Right forelimb (tissue), 1 donor: ENCODE results near the gene ATP5F1D.
"Not testable (repeated sequence)": the region's sequence is repeated elsewhere in the genome, so short reads cannot be mapped to it uniquely, and the experiment has no call there.

Experiments
- DNase-seq: peaks from one replicate; pipeline ENCODE4 v3.0.0-alpha.2; 2018

ATP5F1D gene

DNA sequence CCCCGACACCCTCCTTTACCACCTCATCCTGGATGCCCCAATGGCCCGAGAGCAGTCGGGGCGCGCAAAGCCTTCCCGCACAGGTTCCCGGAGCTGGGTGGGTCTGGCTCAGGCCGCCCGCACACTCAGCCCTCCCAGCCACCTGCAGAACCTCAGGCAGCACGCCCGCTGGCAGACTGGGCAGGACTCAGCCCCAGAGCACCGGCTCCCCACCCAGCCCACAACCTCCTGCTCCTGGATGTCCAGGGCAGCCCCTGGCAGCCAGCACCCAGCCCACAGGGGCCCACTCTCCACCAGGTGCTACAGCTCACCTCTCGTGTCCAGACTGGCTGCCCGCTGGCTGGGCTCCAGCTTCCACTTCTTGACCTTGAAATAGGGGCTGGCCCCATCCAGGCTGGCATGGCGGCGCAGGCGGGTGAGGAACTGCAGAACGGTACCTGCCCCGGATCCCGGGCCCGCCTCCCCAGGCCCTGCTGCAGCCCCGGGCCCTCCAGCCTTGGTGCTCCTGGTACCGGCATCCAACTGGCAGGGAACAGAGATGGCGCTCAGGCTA lies 8.4 kb upstream of the ATP5F1D start:
- no peak for DNase-seq

DNA sequence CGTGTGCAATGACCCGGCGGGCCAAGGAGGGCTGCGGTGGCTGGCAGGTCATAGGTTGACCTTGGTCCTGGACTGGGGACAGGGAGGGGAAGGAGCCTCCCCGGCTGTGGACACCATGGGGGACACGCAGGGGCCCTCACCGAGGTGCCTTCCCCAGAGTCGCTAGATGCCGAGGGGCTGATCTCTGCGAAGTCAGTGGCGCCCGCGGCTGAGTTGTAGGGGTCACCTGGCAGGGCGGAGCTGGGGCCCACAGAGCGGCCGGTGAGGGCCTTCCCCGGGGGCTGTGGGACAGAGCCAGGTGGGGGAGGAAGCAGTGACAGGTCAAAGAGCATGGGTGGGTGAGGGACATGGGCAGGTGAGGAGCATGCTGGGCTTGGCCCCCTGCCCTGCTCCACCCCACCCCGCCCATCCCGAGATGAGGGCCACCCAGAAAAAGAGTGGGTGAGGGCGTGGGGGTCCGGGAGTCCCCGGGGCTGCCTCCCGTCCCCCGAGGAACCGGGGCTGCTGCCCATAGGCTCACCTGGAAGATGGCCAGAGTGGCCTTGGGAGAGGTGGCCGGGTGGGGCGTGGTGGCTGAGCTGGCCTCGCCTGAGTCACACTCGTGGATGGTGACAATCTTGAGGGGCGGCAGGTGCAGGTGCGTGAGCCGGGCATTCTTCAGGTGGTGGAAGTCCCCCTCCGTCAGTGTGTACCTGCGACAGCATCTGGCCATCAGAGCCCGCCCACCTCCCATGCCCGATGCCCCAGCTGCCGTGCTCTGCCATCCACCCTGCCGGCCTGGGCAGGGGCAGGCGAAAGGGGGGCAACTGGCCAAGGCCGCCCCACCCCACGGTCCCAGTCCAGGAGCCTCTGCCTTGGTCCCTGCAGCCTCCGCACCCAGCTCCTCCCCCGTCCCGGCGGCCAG lies 7.2 kb upstream of the ATP5F1D start:
- DNase-seq: no peak

DNA sequence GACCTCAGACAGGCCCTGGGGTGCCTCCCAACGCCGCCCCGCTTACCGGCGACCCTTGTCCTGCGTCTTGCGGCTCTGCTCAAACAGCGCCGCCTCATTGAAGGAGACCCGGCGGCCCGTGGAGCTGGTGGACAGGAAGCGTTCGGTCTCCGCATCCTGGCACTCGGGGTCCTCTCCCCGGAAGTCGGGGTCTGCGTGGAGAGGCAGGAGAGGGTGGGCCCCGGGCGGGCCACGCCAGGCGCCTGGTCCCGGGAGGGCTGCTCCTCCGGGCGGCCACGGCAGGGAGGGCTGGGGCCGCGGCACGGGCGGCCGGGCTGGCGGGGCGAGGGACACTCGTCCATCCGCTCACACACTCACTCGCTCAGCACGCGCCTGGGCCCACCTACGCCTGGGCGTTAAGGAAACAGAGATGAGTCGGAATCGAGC lies 6.6 kb upstream of the ATP5F1D start:
- DNase-seq: no peak

DNA sequence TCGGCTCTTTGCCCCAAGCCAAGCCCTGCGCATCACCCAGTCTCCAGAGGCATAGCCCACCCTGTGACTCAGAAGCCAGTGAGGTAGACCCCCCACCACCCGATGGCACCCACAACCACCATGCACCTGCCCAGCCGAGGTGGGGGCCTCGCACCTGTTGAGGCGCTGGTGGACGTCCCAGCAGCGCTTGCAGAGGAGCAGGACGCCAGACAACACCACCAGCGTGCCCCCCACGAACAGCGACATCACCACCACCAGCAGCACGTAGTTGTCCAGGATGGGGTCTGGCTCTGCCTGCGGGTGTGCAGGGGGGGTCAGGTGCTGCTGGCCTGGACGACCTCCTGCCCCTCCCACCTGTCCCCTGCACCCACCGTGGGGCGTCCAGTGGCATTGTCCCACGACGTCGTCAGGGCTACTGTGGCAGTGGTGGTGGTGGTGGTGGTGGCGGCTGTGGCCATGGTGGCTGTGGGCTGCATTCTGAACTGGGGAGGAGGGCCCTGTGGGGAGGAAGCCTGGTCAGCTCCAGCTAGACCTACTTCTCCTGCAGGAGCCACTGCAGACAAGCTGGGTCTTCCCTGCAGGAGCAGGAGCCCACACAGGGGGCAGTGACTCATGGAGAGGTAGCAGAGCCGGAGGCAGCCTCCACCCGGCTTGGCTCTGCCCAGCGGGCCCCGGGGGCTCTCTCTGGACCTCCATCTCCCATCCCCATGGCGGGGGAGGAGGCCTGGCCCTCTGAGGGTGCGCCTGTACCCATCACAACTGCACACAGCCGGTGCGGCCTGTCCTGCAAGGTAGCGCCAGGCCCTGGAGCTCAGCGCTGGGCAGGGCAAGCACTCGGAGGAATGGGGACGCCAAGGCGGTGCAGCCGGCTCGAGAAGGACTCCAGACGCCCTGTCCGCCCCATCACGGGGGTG lies 5.7 kb upstream of the ATP5F1D start:
- DNase-seq: no peak

DNA sequence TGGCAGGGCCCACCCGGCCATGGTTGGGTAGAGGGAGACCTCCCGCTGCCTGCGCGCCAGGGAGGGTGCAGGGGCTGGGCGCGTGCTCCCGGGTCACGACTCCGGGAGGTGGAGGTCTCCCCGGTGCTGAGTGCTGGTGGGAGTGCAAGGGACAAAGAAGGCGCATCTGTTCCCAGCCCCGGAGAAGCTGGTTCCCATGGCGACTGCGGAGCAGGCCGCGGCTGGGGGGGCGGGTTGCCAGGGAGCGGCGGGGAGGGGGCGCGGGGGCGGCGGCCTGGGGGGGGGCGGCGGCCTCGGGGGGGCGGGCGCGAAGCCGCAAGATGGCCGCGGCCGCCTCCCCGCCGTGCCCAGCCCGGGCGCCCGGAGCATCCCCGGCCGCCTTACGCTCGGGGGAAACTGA lies 5.0 kb upstream of the ATP5F1D start:
- no peak for DNase-seq

DNA sequence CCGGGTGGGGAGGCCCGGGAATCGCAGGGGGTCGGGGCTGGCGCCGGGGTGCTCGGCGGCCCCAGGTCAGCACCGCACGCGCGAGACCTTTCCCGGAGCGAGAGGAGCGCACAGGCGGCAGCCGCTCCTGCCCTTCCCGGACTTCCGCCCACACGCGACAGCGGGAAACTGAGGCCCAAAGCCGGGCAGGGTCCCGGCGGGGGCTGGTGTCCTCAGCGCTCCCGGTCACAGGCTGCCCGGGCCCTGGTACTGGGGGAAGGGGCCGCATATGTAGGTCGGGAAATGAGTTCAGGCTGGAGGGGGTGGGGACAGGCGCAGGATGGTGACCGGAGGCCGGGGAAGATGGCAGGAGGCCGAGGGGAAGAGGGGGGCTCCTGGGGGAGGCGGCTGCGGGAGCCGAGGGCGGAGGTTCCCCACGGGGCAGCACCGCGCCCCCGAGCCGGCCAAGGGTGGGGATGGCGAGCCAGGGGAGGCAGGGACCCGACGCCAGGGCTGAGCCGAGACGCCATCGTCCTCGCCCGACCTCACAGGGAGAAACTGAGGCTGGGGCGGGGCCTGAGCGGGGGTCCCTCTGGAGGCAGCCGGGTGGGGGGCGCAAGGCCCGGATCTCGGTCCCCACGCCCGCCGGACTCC lies 4.4 kb upstream of the ATP5F1D start:
- DNase-seq: no peak

DNA sequence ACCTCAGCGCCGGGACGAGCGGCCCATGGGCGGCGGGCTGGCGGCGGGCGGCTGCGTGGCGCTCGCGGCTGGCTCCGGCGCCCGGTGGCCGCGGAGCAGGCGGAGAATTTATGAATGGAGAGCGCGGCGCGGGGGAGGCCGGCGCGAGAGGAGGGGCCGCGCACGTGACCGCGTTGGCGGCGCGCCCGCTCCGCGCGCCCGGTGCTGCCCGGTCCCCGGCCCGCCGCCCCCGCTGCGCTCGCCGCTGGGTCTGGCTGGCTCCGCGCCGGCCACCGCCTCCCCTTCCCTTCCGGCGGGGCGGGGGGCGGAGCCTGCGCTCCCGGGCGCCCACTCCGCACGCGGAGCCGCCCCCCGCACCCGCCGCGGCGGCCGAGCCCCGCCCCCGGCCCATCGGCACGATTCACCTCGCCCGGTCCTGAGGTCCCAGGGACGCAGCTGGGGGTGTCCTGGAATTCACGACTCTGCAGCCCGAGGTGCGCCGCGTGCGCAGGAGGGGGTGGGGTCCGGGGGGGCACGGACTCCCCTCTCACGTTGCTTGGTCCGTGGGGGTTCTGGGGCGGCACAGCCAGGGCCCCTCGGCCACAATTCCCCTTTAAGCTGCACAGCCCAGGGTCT lies 3.7 kb upstream of the ATP5F1D start, which contains the start of gene CBARP:
Gene CBARP, minus strand, starts transcription at position 252 of the 615 bp plus-strand sequence. CDS start 1,905 bp downstream, outside the sequence.
- no peak for DNase-seq

DNA sequence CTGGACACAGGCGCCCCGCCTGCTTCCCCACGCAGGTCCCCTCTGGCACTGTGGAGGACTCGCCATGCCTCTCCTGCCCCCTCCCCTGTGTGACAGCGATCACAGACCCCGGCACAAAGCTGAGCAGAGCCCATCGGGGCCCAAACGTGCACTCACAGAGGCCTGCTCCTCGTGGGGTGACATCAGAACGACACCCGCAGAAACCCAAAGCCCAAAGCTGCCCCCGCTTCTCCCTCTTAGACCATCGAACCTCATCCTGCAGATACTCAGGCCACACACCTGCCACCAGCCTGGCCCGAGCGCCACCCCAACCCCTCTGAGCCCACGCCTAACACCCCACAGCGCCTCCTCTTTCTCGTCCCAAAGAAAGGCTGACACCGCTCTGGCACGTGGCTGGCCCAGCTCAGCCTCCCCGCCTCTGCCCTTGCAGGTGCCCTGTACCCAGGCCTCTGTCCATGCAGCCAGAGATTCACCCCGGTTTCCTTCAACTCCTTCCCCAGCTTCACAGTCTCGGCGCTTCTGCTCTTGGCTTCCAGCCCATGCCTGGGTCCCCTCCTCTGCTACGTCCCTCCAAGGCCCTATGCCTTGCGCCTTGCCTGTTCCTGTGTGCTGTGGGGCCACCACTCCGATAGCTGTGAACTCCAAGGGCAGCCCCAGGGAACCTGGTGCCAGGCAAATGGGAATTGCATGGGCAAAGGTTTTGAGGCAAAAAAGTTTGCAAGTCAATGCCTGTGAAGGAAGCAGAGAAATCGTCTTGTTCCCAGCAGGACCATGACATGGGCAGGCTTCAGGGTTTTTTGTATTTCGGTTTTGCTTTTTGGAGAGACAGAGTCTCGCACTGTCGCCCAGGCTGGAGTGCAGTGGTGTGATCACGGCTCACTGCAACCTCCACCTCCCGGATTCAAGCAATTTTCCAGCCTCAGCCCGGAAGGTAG lies 2.9 kb upstream of the ATP5F1D start:
- no peak for DNase-seq

DNA sequence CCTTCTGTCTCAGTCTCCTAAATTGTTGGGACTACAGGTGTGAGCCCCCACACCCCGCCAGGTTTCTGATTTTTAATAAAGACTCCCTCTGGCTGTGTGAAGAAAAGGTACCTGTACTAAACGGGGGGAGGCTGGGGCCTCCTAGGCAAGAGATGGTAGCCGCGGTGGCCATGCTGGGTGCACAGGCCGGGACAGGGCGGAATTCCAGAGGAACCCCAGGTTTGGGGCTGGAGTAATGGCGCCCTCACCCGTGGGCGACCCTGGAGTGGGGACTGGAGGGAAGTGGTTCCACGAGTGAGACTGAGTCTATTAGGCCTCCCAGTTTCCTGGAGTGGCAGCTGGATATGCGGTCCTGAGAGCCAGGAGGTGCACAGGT lies 2.1 kb upstream of the ATP5F1D start:
- DNase-seq: no peak

DNA sequence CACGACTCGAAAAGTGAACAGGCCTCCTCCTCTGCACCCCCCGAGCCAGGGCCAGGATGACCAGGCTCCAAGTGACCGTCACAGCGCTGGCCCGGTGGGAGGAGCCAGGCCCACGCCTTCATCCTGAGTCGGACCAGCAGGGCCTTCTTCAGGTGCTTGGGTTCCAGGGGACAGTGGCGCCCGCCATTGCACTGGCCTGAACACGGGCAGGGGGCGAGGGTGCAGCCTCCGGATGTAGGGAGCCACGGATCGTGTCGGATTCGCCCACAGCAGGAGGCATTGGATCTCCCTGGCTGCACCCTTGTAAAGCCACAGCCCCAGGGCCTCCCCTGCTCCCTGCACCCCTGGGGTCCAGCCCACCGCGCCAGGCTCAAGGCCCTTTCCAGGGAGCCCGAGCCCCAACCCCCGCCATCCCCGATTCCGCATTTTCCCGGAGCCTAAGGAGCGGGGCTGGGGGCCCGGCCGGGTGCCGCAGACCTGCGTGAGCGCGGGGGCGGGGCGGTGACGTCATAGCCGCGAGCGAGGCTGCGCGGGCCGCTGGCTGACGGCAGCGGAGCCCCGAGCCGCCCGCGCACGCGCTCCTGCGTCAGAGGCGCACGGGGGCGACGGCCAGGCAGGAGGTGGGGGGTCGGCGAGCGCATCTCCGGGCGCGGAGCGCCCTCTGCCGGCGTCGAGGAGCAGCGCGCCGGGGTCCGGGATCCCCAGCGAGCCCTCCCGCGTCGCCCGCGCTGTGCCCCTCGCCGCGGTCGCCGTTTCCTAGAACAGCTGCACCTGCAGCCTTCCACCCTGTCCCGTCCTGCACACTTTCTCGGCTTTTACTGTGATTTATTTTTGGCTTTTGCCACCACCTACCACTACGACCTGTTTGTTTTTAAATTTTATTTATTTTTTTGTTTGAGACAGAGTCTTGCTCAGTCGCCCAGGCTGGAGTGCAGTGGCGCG lies 1.5 kb upstream of the ATP5F1D start:
- peak; percentile 94 for DNase-seq

DNA sequence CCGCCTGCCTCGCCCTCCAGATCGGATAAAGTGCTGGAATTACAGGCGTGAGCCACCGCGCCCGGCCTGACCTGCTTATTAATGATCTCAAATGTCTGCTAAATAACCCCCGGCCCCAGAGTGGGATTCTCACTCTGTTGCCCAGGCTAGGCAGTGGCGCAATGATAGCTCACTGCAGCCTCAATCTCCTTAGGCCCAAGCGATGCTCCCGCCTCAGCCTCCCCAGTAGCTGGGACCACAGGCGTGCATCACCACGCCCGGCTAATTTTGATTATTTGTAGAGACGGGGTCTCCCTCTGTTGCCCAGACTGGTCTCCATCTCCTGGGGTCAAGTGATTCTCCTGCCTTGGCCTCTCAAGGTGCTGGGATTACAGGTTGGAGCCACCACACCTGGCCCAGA lies 626 bp upstream of the ATP5F1D start:
- DNase-seq: no peak

DNA sequence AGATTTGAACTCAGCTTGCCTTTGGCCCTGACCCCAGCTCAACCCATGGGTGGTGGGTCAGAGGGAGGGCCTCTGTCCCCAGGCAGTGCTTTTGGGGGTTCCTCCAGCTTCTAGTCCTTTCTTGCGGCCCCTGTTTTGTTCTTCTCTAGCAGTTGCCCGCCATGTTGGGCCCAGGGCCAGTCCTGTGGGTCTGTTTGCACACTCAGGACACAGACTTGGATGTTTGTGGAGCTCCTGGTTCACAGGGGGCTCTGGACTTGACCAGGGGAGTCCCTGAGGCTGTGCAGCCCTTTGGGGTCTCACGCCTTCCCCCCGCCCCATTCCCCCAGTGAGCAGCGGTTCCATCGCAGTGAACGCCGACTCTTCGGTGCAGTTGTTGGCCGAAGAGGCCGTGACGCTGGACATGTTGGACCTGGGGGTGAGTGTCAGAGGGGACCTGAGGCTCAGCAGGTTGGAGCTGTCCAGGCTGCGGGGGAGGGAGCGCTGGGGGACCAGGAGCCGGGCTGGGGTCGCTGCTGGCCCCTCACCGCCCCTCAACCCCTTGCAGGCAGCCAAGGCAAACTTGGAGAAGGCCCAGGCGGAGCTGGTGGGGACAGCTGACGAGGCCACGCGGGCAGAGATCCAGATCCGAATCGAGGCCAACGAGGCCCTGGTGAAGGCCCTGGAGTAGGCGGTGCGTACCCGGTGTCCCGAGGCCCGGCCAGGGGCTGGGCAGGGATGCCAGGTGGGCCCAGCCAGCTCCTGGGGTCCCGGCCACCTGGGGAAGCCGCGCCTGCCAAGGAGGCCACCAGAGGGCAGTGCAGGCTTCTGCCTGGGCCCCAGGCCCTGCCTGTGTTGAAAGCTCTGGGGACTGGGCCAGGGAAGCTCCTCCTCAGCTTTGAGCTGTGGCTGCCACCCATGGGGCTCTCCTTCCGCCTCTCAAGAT lies 2.5 kb downstream of the ATP5F1D start:
- peak; percentile 87 for DNase-seq

DNA sequence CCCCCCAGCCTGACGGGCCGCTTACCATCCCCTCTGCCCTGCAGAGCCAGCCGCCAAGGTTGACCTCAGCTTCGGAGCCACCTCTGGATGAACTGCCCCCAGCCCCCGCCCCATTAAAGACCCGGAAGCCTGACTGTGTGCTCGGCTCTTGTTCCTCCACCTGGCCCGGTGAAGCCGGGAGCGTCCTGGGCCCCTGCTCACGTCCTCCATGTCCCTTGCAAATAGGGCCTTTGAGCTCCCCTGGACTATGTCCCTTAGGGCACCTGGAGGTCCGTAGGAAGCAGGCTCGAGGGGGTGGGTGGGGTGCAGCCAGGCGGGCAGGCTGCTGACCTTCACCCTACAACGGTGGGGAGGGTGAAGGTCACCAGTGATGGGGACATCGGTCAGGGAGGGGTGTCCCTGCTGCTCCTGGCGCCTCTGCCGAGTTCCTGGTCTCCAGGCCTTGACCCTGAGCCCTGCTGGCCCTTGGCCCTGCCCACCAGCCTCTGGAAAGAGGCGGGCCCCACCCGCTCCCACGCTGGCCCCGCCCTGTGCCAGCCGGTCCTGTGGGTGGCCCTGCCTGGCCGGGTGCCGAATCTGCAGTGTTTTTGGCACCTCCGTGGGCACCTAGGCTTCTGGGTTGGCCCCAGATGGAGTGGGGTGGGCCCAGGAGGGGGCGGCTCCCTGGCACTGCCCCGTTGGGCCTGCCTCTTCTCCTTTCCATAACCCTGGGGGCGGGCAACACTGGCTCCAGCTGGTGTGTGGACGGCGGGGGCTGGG lies 3.3 kb downstream of the ATP5F1D start:
- no peak for DNase-seq

DNA sequence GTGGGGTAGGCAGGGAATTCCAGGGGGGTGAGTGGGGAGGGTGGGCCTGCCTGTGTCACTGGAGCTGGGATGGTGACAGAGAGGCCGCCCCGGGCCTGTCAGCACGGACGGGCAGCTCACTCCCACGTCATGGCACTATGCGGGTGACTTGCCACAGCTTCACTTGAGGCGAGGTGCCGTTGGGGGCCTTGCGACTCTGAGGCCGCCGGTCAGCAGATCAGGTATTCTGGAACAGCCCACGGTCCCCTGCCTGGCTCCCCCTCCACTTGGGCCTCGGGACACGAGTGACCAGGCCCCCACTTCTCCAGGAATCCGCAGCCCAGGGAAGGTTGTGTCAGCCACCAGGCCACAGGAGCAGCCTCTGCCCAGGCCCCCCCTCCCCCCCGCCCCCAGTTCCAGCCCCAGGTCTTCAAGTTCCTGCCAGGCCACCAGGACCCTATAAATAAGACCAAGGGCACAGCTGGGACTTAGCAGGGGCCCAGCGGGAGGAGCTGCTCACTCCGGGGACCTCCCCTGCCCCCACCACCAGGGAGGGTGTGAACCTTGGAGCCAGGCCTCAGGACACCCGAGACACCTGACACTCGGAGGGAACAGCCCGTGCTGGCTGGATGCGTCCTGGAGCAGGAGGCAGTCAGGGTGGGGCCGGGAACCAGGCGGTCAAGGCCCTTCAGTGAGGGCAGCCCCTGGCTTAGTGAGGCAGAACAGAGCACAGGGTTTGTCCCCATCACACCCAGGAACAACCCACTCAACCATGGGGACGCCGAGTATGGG lies 4.1 kb downstream of the ATP5F1D start:
- no peak for DNase-seq

DNA sequence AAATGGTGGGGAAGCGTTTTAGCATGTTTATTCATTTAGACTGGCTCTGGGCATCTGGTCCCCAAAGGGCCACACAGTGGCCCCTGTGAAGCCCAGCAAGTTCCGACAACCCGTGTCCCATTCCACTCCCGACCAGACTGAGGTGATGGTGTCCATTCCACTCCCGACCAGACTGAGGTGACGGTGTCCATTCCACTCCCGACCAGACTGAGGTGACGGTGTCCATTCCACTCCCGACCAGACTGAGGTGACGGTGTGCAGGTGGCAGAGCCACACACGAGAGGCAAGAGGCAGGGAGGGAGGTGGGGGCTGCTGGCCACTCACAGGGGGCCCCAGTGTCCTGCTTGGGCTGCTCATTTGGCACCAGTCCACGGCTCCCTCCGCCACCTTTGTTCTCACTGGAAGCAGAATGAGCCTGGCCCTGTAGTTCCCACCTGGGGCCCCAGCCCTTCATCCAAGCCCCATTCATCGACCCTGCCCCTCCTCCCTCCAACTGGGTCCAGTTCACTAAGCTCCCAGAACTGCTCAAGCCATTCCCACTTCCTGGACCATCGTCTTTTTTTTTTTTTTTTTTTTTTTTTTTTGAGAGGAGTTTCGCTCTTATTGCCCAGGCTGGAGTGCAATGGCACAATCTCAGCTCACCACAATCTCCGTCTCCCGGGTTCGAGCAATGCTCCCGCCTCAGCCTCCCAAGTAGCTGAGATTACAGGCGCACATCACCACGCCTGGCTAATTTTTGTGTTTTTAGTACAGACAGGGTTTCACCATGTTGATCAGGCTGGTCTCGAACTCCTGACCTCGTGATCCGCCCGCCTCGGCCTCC lies 4.9 kb downstream of the ATP5F1D start:
- not testable (repeated sequence) for DNase-seq

DNA sequence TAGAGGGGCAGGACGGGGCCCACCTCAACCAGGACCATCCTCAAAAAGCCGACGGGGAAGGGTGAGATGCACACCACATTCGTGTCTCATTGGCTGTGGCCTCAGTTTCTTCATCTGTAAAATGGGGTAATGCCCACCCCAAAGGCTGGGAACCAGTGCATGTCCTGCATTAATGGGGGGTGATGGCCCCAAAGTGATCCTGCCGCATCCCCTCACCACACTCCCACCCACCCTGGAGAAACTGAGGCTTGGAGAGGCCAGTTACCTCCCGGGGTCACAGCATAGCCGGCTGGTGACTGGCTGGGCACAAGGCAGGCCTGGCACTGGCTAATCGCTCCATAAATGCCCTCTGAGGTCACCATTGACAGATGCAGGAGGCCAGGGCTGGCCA lies 6.2 kb downstream of the ATP5F1D start:
- DNase-seq: no peak
